HCT116 (cell line): ENCODE measurements around the gene NRCAM. TPM values are rescaled to one million over a fixed set of nuclear protein-coding genes. Genes with fewer than 3 reads are reported as not detected.

ENCODE experiments used
- ATAC-seq: fragments of 200-7000 bp; cut with Tn5 transposase; 2 replicates; pipeline ENCODE4 v1.9.1; 2020; ENCODE audit warnings: mild to moderate bottlenecking, moderate library complexity
- BruUV-seq: library from RNA; stranded (reverse); fragments of 400-500 nt; replicated peaks from 2 replicates; lab custom pipeline; 2021; lab: Mats Ljungman, UMichigan
- CTCF ChIA-PET: fragments of 300-600 bp; sonication (Branson Sonifier 250); formaldehyde crosslinking; loops from one replicate; lab custom pipeline; 2021; ENCODE audit warnings: antibody characterized with exemption; lab: Charles Lee
- POLR2A ChIA-PET: fragments of 300-600, 350-600 bp; sonication (Branson Sonifier 250); formaldehyde crosslinking; loops from one replicate; lab custom pipeline; 2021; ENCODE audit warnings: antibody characterized with exemption; lab: Charles Lee
- RAD21 ChIA-PET, 2 experiments: fragments of 300-600 bp; sonication (Branson Sonifier 250); formaldehyde crosslinking; loops; one replicate each; lab custom pipeline; 2023; ENCODE audit warnings: low total read pairs in 2 of 2; ENCODE audit not compliant: uncharacterized antibody in 2 of 2, unreplicated experiment in 2 of 2, low non-redundant PET in 1 of 2; lab: Charles Lee
- DNase-seq: peaks from one replicate; pipeline ENCODE4 v3.0.0-alpha.2; 2010; ENCODE audit warnings: low read depth, low spot score
- H2AFZ ChIP-seq: fragments of 200-600 bp; shearing (Covaris generic), sonication (generic); 2 replicates; pipeline ENCODE4 v1.6.1; 2017; ENCODE audit warnings: low read depth, mixed run types, mixed read lengths, antibody characterized with exemption, low read length; ENCODE audit not compliant: poor library complexity, severe bottlenecking
- H3K27ac ChIP-seq: 2 replicates; pipeline ENCODE4 v1.5.1; 2012; ENCODE audit warnings: low read depth, low read length
- H3K27me3 ChIP-seq: fragments of 200-600 bp; sonication (generic); 2 replicates; pipeline ENCODE4 v1.6.1; 2016; ENCODE audit warnings: mixed run types, low read length, mixed read lengths; ENCODE audit not compliant: insufficient read depth
- H3K36me3 ChIP-seq, 2 experiments: fragments of 200-500 bp in 1 of 2; fragments of 200-600 bp in 1 of 2; sonication (Bioruptor generic) in 1 of 2; sonication (generic) in 1 of 2; 2 replicates each; pipeline versions ENCODE4 v1.5.1 to v1.6.1; 2014 to 2016; ENCODE audit warnings: low read length in 2 of 2, inconsistent platforms in 1 of 2, mixed read lengths in 1 of 2, mixed run types in 1 of 2; ENCODE audit not compliant: insufficient read depth in 2 of 2, control insufficient read depth in 1 of 2
- H3K4me1 ChIP-seq, 2 experiments: fragments of 200-600 bp in 1 of 2; sonication (generic) in 1 of 2; 2 replicates each; pipeline versions ENCODE4 v1.5.1 to v1.6.1; 2012 to 2017; ENCODE audit warnings: low read length in 2 of 2, inconsistent platforms in 1 of 2, mild to moderate bottlenecking in 1 of 2, mixed read lengths in 1 of 2, mixed run types in 1 of 2, moderate library complexity in 1 of 2; ENCODE audit not compliant: insufficient read depth in 2 of 2, control insufficient read depth in 1 of 2
- H3K4me2 ChIP-seq: fragments of 200-600 bp; sonication (generic); 2 replicates; pipeline ENCODE4 v1.6.1; 2017; ENCODE audit warnings: mixed run types, low read length, mixed read lengths
- H3K4me3 ChIP-seq, 2 experiments: fragments of 200-600 bp in 1 of 2; sonication (generic) in 1 of 2; replicated peaks in 1 of 2; 2 replicates each; pipeline ENCODE4 v1.5.1; 2011 to 2016; ENCODE audit warnings: low read length in 2 of 2, control low read depth in 1 of 2, low read depth in 1 of 2, mild to moderate bottlenecking in 1 of 2, mixed read lengths in 1 of 2, mixed run types in 1 of 2
- H3K79me2 ChIP-seq: fragments of 200-600 bp; sonication (generic); 2 replicates; pipeline ENCODE4 v1.6.1; 2017; ENCODE audit warnings: mild to moderate bottlenecking, mixed run types, low read length, moderate library complexity, mixed read lengths; ENCODE audit not compliant: insufficient read depth
- H3K9ac ChIP-seq: fragments of 200-600 bp; sonication (generic); 2 replicates; pipeline ENCODE4 v1.6.1; 2016; ENCODE audit warnings: low read length, mixed read lengths
- H3K9me2 ChIP-seq: fragments of 200-600 bp; sonication (generic), shearing (Covaris generic); 2 replicates; pipeline ENCODE4 v1.6.1; 2017; ENCODE audit warnings: mixed run types, mild to moderate bottlenecking, moderate library complexity; ENCODE audit not compliant: insufficient read depth
- H3K9me3 ChIP-seq, 2 experiments: fragments of 200-500 bp in 1 of 2; fragments of 200-600 bp in 1 of 2; sonication (Bioruptor generic) in 1 of 2; sonication (generic) in 1 of 2; 2 replicates each; pipeline ENCODE4 v1.6.1; 2014 to 2017; ENCODE audit warnings: low read length in 2 of 2, mixed read lengths in 2 of 2, inconsistent platforms in 1 of 2, low read depth in 1 of 2, mild to moderate bottlenecking in 1 of 2, mixed run types in 1 of 2, moderate library complexity in 1 of 2; ENCODE audit not compliant: control insufficient read depth in 1 of 2, insufficient read depth in 1 of 2
- H4K20me1 ChIP-seq: fragments of 200-600 bp; sonication (generic), shearing (Covaris generic); 2 replicates; pipeline ENCODE4 v1.6.1; 2017; ENCODE audit warnings: mixed run types, mild to moderate bottlenecking, moderate library complexity; ENCODE audit not compliant: insufficient read depth
- CBX3 ChIP-seq: IDR thresholded peaks from 2 replicates; pipeline ENCODE4 v1.6.1; 2012; ENCODE audit warnings: low read depth
- CTCF ChIP-seq, 3 experiments: fragments of 200-600 bp in 1 of 3; sonication (generic) in 1 of 3; IDR thresholded peaks in 2 of 3; conservative IDR thresholded peaks in 1 of 3; 2 replicates each; pipeline ENCODE4 v1.5.1; 2012 to 2017; ENCODE audit warnings: low read depth in 2 of 3, low read length in 2 of 3, antibody characterized with exemption in 1 of 3, borderline replicate concordance in 1 of 3, control low read depth in 1 of 3, mild to moderate bottlenecking in 1 of 3, mixed read lengths in 1 of 3, mixed run types in 1 of 3, moderate library complexity in 1 of 3; ENCODE audit not compliant: insufficient read depth in 1 of 3
- JUND ChIP-seq: IDR thresholded peaks from 2 replicates; pipeline ENCODE4 v1.6.1; 2012
- RAD21 ChIP-seq: IDR thresholded peaks from 2 replicates; pipeline ENCODE4 v1.6.1; 2012; ENCODE audit warnings: low read depth, mild to moderate bottlenecking
- SP1 ChIP-seq: IDR thresholded peaks from 2 replicates; pipeline ENCODE4 v1.6.1; 2012; ENCODE audit warnings: low read depth
- TCF7L2 ChIP-seq: IDR thresholded peaks from 2 replicates; pipeline ENCODE4 v1.7.0; 2011; ENCODE audit warnings: borderline replicate concordance, inconsistent platforms; ENCODE audit not compliant: insufficient read depth, insufficient read length; ENCODE audit errors: extremely low read depth
- ZBTB33 ChIP-seq: IDR thresholded peaks from 2 replicates; pipeline ENCODE4 v1.6.1; 2011; ENCODE audit warnings: mild to moderate bottlenecking, low read length, moderate library complexity; ENCODE audit not compliant: insufficient replicate concordance; ENCODE audit errors: extremely low read depth
- ZFX ChIP-seq: fragments of 450-650 bp; IDR thresholded peaks from 2 replicates; pipeline ENCODE4 v1.6.1; 2017
- ZNF274 ChIP-seq: fragments of 200-500 bp; sonication (Bioruptor generic); IDR thresholded peaks from 2 replicates; pipeline ENCODE4 v1.6.1; 2014; ENCODE audit warnings: mild to moderate bottlenecking, low read depth, low read length, inconsistent platforms
- intact Hi-C: fragments of 100-400 bp; cut with micrococcal nuclease; formaldehyde crosslinking; loops from 2 replicates; pipeline ENCODE4 v1.10.0; 2022
- total RNA-seq: library from RNA; stranded (reverse); gene quantifications from one replicate; pipeline ENCODE4 v1.2.1, GENCODE V29; 2021; ENCODE audit not compliant: unreplicated experiment

Gene NRCAM
- total RNA-seq, 1 experiment from 2014 or later = 0.15 TPM

DNA sequence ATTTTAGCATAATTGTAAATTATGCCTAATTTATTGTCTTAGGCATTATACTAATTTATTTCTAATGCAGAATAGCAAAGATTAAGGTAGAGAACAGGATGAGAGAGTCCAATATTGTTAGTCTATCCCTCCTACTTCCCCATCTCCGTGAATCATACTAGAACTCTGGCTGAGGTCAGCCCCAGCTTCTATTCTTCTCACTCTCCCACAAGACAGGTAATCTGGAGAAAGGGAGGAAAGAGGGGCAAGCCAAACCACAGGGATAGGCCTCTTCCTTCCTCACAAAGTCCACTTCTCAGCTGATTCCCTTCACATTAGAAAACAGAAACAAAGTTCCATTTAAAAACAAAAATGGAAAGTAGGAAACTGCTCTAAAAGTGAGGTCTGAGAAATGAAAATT, 208.6 kb downstream of the NRCAM start:
- H2AFZ ChIP-seq = no peak overlapping the region
- no peaks in the 10 kb centered on the region for H3K9me2 ChIP-seq
- no peaks in the 10 kb centered on the region for H4K20me1 ChIP-seq
- ChIA-PET RAD21 (no interaction called here), POLR2A (no interaction called here), CTCF (no interaction called here)
- H3K27me3 ChIP-seq = no peaks in the 10 kb centered on the region
- DNase-seq (no peak), ATAC-seq (no peak)
- H3K9me3 ChIP-seq = no peaks in the 10 kb centered on the region
- no peak overlapping the region for H3K4me2 ChIP-seq
- TF ChIP-seq ZFX (no peak), RAD21 (no peak), JUND (no peak), CBX3 (no peak), ZNF274 (no peak), TCF7L2 (no peak), CTCF (IDR thresholded peaks at IDR 0.05 in 2 of 3, conservative IDR thresholded peaks at IDR 0.05 in 1 of 3; ENCODE audit: borderline replicate concordance in 1 of 3, insufficient read depth in 1 of 3, low read depth in 2 of 3, low read length in 2 of 3) (no peak), SP1 (no peak), ZBTB33 (no peak)
- no peak overlapping the region for H3K27ac ChIP-seq
- H3K4me3 ChIP-seq = no peak overlapping the region
- no peaks in the 10 kb centered on the region for H3K79me2 ChIP-seq
- no TSS peak for BruUV-seq
- peaks cover 11 to 19% of the 10 kb centered on the region in 2 experiments for H3K4me1 ChIP-seq
- H3K36me3 ChIP-seq = no peaks in the 10 kb centered on the region
- no peak overlapping the region for H3K9ac ChIP-seq
- intact Hi-C loops = no loop called here
